Chondrocyte (in vitro differentiated cells): Measurements from ENCODE around the gene EHMT1. TPM values are rescaled to one million over a fixed set of nuclear protein-coding genes. Genes with fewer than 3 reads are reported as not detected.

ENCODE experiments used
- DNase-seq: peaks from one replicate; pipeline ENCODE4 v3.0.0; 2021; ENCODE audit warnings: mixed read lengths, low spot score
- H3K27ac Mint-ChIP-seq: one replicate; pipeline ENCODE4 v1.8.0; 2021; ENCODE audit warnings: mild to moderate bottlenecking, moderate library complexity, mixed read lengths; ENCODE audit not compliant: unreplicated experiment
- H3K27me3 Mint-ChIP-seq: 2 replicates; pipeline ENCODE4 v1.8.0; 2021; ENCODE audit warnings: low read depth, mixed read lengths
- H3K36me3 Mint-ChIP-seq: 2 replicates; pipeline ENCODE4 v1.8.0; 2021; ENCODE audit warnings: low read depth, mixed read lengths
- H3K4me1 Mint-ChIP-seq: 2 replicates; pipeline ENCODE4 v1.8.0; 2021; ENCODE audit warnings: low read depth, mild to moderate bottlenecking, mixed read lengths
- H3K4me3 Mint-ChIP-seq: one replicate; pipeline ENCODE4 v1.8.0; 2021; ENCODE audit warnings: mild to moderate bottlenecking, moderate library complexity, mixed read lengths; ENCODE audit not compliant: unreplicated experiment
- H3K9me3 Mint-ChIP-seq: 2 replicates; pipeline ENCODE4 v1.8.0; 2021; ENCODE audit warnings: low read depth, mixed read lengths
- CTCF ChIP-seq: fragments of 200-600 bp; sonication (generic); IDR thresholded peaks from 2 replicates; pipeline ENCODE4 v1.5.0; 2021; ENCODE audit warnings: antibody characterized with exemption, mild to moderate bottlenecking, moderate library complexity
- total RNA-seq: library from RNA; stranded (reverse); gene quantifications from 3 replicates; pipeline ENCODE4 v1.2.1, GENCODE V29; 2021

EHMT1 gene
- total RNA-seq, 1 donor from 2014 or later = 61.0 TPM

GRCh38 chr9:137703842-137704508 is 85.2 kb downstream of the EHMT1 start:
- Mint-ChIP-seq H3K27ac (peak overlapping the region; percentile 32), H3K9me3 (peaks cover 6% of the 10 kb centered on the region), H3K36me3 (peaks cover 4% of the 10 kb centered on the region), H3K27me3 (no peaks in the 10 kb centered on the region), H3K4me3 (no peak overlapping the region), H3K4me1 (peaks cover 17% of the 10 kb centered on the region)
- no peak for TF ChIP-seq CTCF
- no peak for DNase-seq

GRCh38 chr9:137705443-137705863 is 86.6 kb downstream of the EHMT1 start:
- Mint-ChIP-seq H3K27ac (no peak overlapping the region), H3K4me3 (no peak overlapping the region), H3K27me3 (no peaks in the 10 kb centered on the region), H3K36me3 (peaks cover 4% of the 10 kb centered on the region), H3K9me3 (peaks cover 6% of the 10 kb centered on the region), H3K4me1 (peaks cover 17% of the 10 kb centered on the region)
- no peak for DNase-seq
- TF ChIP-seq CTCF = no peak

- no peak for TF ChIP-seq CTCF
- Mint-ChIP-seq H3K4me1 (peaks cover 13% of the 10 kb centered on the region), H3K36me3 (peaks cover 4% of the 10 kb centered on the region), H3K9me3 (peaks cover 6% of the 10 kb centered on the region), H3K27me3 (no peaks in the 10 kb centered on the region), H3K4me3 (no peak overlapping the region), H3K27ac (no peak overlapping the region)
- DNase-seq = no peak
Measured at GRCh38 chr9:137705906-137706305, 87.1 kb downstream of the EHMT1 start.

- H3K36me3 Mint-ChIP-seq = peaks cover 10% of the 10 kb centered on the region
- H3K27me3 Mint-ChIP-seq = no peaks in the 10 kb centered on the region
- H3K9me3 Mint-ChIP-seq = peaks cover 6% of the 10 kb centered on the region
- no peak for DNase-seq
- H3K4me3 Mint-ChIP-seq = no peak overlapping the region
- H3K4me1 Mint-ChIP-seq = peaks cover 13% of the 10 kb centered on the region
- no peak for TF ChIP-seq CTCF
- H3K27ac Mint-ChIP-seq = peak overlapping the region; percentile 51
Measured at GRCh38 chr9:137707361-137707760, 88.6 kb downstream of the EHMT1 start.

GRCh38 chr9:137708590-137709284 is 89.9 kb downstream of the EHMT1 start:
- no peak for DNase-seq
- Mint-ChIP-seq H3K9me3 (peaks cover under 1% of the 10 kb centered on the region), H3K27me3 (no peaks in the 10 kb centered on the region), H3K4me3 (no peak overlapping the region), H3K27ac (no peak overlapping the region), H3K4me1 (peaks cover 10% of the 10 kb centered on the region), H3K36me3 (peaks cover 10% of the 10 kb centered on the region)
- TF ChIP-seq CTCF = no peak
